ENCODE data around the gene ETV2. TPM values are rescaled to one million over a fixed set of nuclear protein-coding genes. Genes with fewer than 3 reads are reported as not detected.
"Not testable (repeated sequence)": the region's sequence is repeated elsewhere in the genome, so short reads cannot be mapped to it uniquely, and the experiment has no call there.

ETV2 gene
- polyA plus RNA-seq, 2 of the 4 experiments (the other 2 are of a cell fraction): 0.36 to 1.3 TPM

- WGBS (ENCODE audit: missing lambda C conversion rate): 54% methylated on average over 3 of the region's 3 CpGs
- FAIRE-seq (no peak), ATAC-seq (no peak), DNase-seq (ENCODE audit: low read depth in 1 of 2, low spot score in 1 of 2) (no peak)
- no peak overlapping the region for H3K4me2 ChIP-seq
- no peaks in the 10 kb centered on the region for H3K4me1 ChIP-seq
- no peak overlapping the region for H3K27ac ChIP-seq
- no peak overlapping the region for H3K4me3 ChIP-seq
- TF ChIP-seq PHF8 (IDR thresholded peaks at IDR 0.05; ENCODE audit: borderline replicate concordance, low read depth) (no peak), KDM1A (IDR thresholded peaks at IDR 0.05; ENCODE audit: low read depth) (no peak), TFCP2L1 (CRISPR knock-in tag; IDR thresholded peaks at IDR 0.05) (no peak), HOXB5 (CRISPR knock-in tag; IDR thresholded peaks at IDR 0.05) (no peak), ESRRA (IDR thresholded peaks at IDR 0.05; ENCODE audit: borderline replicate concordance, low read length) (no peak), ZC3H11A (IDR thresholded peaks at IDR 0.05) (no peak), SREBF2 (IDR thresholded peaks at IDR 0.05) (no peak), JUNB (IDR thresholded peaks at IDR 0.05) (no peak), HDAC2 (IDR thresholded peaks at IDR 0.05) (no peak)
- TF ChIP-seq, protein P1, sequence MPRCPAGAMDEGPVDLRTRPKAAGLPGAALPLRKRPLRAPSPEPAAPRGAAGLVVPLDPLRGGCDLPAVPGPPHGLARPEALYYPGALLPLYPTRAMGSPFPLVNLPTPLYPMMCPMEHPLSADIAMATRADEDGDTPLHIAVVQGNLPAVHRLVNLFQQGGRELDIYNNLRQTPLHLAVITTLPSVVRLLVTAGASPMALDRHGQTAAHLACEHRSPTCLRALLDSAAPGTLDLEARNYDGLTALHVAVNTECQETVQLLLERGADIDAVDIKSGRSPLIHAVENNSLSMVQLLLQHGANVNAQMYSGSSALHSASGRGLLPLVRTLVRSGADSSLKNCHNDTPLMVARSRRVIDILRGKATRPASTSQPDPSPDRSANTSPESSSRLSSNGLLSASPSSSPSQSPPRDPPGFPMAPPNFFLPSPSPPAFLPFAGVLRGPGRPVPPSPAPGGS (IDR thresholded peaks at IDR 0.05): no peak
- TF ChIP-seq, protein P2, sequence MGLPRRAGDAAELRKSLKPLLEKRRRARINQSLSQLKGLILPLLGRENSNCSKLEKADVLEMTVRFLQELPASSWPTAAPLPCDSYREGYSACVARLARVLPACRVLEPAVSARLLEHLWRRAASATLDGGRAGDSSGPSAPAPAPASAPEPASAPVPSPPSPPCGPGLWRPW (IDR thresholded peaks at IDR 0.05): no peak
- ChIA-PET CTCF (interaction anchor here (0.6 to 3.1 kb wide), 12 partner anchors 10 to 360 kb away, joined by 3 to 16 read pairs (median 4); partner anchors contain the start of genes HAUS5, NPHS1 and PMIS2), POLR2A (no interaction called here)
- H3K9me3 ChIP-seq: peaks cover 14% of the 10 kb centered on the region
Observed at GRCh38 chr19:35601971-35602370, 39.6 kb upstream of the ETV2 start.

GRCh38 chr19:35604436-35604835 is 37.1 kb upstream of the ETV2 start:
- ATAC-seq; H3K4me1 ChIP-seq; DNase-seq (ENCODE audit: low read depth in 1 of 2, low spot score in 1 of 2); H3K27ac ChIP-seq; H3K4me2 ChIP-seq; FAIRE-seq; H3K4me3 ChIP-seq: not testable (repeated sequence)
- WGBS (ENCODE audit: missing lambda C conversion rate): 51% methylated on average over 4 of the region's 4 CpGs
- peaks cover 33% of the 10 kb centered on the region for H3K9me3 ChIP-seq
- ChIA-PET POLR2A (interaction anchor here (0.7 kb wide), 1 partner anchor 81 kb away, joined by 7 read pairs; no protein-coding TSS in a partner anchor), CTCF (interaction anchor here (0.9 to 1.8 kb wide), 4 partner anchors 8 to 69 kb away, joined by 3 to 6 read pairs (median 4); partner anchors contain the start of gene HAUS5)

DNA sequence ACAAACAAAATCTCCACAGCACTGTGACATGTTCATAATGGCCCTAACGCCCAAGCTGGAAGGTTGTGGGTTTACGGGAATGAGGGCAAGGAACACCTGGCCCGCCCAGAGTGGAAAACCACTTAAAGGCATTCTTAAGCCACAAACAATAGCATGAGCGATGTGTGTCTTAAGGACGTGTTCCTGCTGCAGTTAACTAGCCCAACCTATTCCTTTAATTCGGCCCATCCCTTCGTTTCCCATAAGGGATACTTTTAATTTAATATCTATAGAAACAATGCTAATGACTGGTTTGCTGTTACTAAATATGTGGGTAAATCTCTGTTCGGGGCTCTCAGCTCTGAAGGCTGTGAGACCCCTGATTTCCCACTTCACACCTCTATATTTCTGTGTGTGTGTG is 34.4 kb upstream of the ETV2 start:
- POLR2A ChIA-PET, FAIRE-seq: not testable (repeated sequence)

DNA sequence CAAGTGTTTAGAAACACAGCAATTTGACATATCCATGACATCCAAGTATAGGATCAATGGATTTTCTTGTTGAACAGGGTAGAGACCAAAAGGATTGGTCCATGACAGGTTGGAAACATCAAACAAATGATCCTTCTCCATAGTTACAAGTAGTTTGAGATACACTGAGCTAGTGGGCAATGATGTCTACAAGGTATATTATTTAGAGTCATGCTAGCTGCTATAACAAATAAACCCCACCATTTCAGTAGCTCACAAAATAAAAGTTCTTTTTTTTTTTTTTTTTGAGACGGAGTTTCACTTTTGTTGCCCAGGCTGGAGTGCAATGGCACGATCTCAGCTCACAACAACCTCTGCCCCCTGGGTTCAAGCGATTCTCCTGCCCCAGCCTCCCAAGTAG is 33.9 kb upstream of the ETV2 start:
- TF ChIP-seq ZNF302 (CRISPR knock-in tag; IDR thresholded peaks at IDR 0.05): no peak
- TF ChIP-seq ESRRA (IDR thresholded peaks at IDR 0.05; ENCODE audit: borderline replicate concordance, low read length): no peak
- no peak for TF ChIP-seq RARB (CRISPR knock-in tag; IDR thresholded peaks at IDR 0.05)
- no peak for TF ChIP-seq EHMT2 (IDR thresholded peaks at IDR 0.05; ENCODE audit: low read depth)
- no peak for TF ChIP-seq HMGXB4 (CRISPR knock-in tag; IDR thresholded peaks at IDR 0.05; ENCODE audit: borderline replicate concordance)
- no peak for TF ChIP-seq JUN (IDR thresholded peaks at IDR 0.05)
- TF ChIP-seq CEBPB (IDR thresholded peaks at IDR 0.05): no peak
- no peak for TF ChIP-seq CBX2 (IDR thresholded peaks at IDR 0.05; ENCODE audit: borderline replicate concordance, low read depth)
- no peak for TF ChIP-seq CHD2 (IDR thresholded peaks at IDR 0.05; ENCODE audit: low read length, partially characterized antibody)
- no peak for TF ChIP-seq MYC (IDR thresholded peaks at IDR 0.05; ENCODE audit: borderline replicate concordance, low read length)
- TF ChIP-seq RCOR1 (IDR thresholded peaks at IDR 0.05; ENCODE audit: low read depth, low read length): no peak
- TF ChIP-seq HOXA7 (CRISPR knock-in tag; IDR thresholded peaks at IDR 0.05): no peak
- TF ChIP-seq NPAS2 (CRISPR knock-in tag; IDR thresholded peaks at IDR 0.05; ENCODE audit: borderline replicate concordance): no peak
- no peak for TF ChIP-seq SREBF2 (IDR thresholded peaks at IDR 0.05)
- no peak for TF ChIP-seq EP300 (IDR thresholded peaks at IDR 0.05)
- ATAC-seq (no peak), FAIRE-seq (peak; percentile 23), DNase-seq (ENCODE audit: low read depth in 1 of 2, low spot score in 1 of 2) (no peak)
- ChIA-PET CTCF (interaction anchor here (0.7 to 9.4 kb wide), 10 partner anchors 10 to 113 kb away, joined by 3 to 55 read pairs (median 4); no protein-coding TSS in a partner anchor), POLR2A (interaction anchor here (1.1 kb wide), 1 partner anchor 21 kb away, joined by 3 read pairs; no protein-coding TSS in a partner anchor)
- Histone ChIP-seq H3K9me3 (peaks cover 33% of the 10 kb centered on the region), H3K4me3 (no peak overlapping the region), H3K4me2 (no peak overlapping the region), H3K27ac (no peak overlapping the region), H3K4me1 (peaks cover 3% of the 10 kb centered on the region; the same call in 1 of the 3 replicates)
- 18% methylated on average over 3 of the region's 3 CpGs for WGBS (ENCODE audit: missing lambda C conversion rate)

More for the DNA sequence above, 34.4 kb upstream of the ETV2 start:
- H3K27ac ChIP-seq; DNase-seq (ENCODE audit: low read depth in 1 of 2, low spot score in 1 of 2); H3K4me3 ChIP-seq; H3K4me2 ChIP-seq; H3K4me1 ChIP-seq; ATAC-seq: not testable (repeated sequence)
- WGBS (ENCODE audit: missing lambda C conversion rate): 39% methylated on average over 8 of the region's 8 CpGs
- CTCF ChIA-PET: interaction anchor here (0.6 to 9.4 kb wide), 10 partner anchors 14 to 324 kb away, joined by 3 to 55 read pairs (median 4); no protein-coding TSS in a partner anchor
- H3K9me3 ChIP-seq: peaks cover 33% of the 10 kb centered on the region

All from A549 (cell line).